ENCODE results near the gene SUPT20H. TPM values are rescaled to one million over a fixed set of nuclear protein-coding genes. Genes with fewer than 3 reads are reported as not detected.

The SUPT20H gene
- polyA plus RNA-seq, 3 donors, result 24.7 to 39.8 (median 35.5) TPM

- H3K27ac Mint-ChIP-seq, result no peak overlapping the region
- no peak overlapping the region for H3K4me3 Mint-ChIP-seq
- no CpG with 5 or more reads among the region's 1 CpG for WGBS (ENCODE audit: insufficient coverage)
- no peak overlapping the region for H2AFZ ChIP-seq (ENCODE audit: insufficient read depth, low read depth, low read length, poor library complexity, severe bottlenecking)
- peaks cover 73 to 86% of the 10 kb centered on the region in 2 donors for H3K36me3 ChIP-seq (replicated peaks in 1 of 2; ENCODE audit: control insufficient read depth in 1 of 2, insufficient read depth in 2 of 2, low read length in 2 of 2)
- H3K36me3 Mint-ChIP-seq, result peaks cover 52 to 69% of the 10 kb centered on the region in 2 donors
- peaks cover 29% of the 10 kb centered on the region for H3K79me2 ChIP-seq (ENCODE audit: insufficient read depth, low read length)
- no peaks in the 10 kb centered on the region for H3K9me3 ChIP-seq (replicated peaks in 1 of 2; ENCODE audit: control insufficient read depth in 1 of 2, insufficient read depth in 1 of 2, low read length in 2 of 2)
- H3K27me3 ChIP-seq (ENCODE audit: control insufficient read depth in 2 of 2, insufficient read depth in 2 of 2, low read length in 2 of 2), result no peaks in the 10 kb centered on the region
- no peak overlapping the region for H3K9ac ChIP-seq (ENCODE audit: insufficient read depth, low read length, poor library complexity, severe bottlenecking)
- H3K4me2 ChIP-seq (replicated peaks; ENCODE audit: extremely low read depth, low read length, poor library complexity, severe bottlenecking), result no peak overlapping the region
- no peak for DNase-seq
- TF ChIP-seq, protein P1, sequence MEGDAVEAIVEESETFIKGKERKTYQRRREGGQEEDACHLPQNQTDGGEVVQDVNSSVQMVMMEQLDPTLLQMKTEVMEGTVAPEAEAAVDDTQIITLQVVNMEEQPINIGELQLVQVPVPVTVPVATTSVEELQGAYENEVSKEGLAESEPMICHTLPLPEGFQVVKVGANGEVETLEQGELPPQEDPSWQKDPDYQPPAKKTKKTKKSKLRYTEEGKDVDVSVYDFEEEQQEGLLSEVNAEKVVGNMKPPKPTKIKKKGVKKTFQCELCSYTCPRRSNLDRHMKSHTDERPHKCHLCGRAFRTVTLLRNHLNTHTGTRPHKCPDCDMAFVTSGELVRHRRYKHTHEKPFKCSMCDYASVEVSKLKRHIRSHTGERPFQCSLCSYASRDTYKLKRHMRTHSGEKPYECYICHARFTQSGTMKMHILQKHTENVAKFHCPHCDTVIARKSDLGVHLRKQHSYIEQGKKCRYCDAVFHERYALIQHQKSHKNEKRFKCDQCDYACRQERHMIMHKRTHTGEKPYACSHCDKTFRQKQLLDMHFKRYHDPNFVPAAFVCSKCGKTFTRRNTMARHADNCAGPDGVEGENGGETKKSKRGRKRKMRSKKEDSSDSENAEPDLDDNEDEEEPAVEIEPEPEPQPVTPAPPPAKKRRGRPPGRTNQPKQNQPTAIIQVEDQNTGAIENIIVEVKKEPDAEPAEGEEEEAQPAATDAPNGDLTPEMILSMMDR (IDR thresholded peaks at IDR 0.05), result no peak
- intact Hi-C loops (cut with micrococcal nuclease), result no loop called here
- H3K27me3 Mint-ChIP-seq (ENCODE audit: low read depth in 3 of 3), result no peaks in the 10 kb centered on the region
- no peaks in the 10 kb centered on the region for H3K4me1 ChIP-seq (ENCODE audit: control insufficient read depth in 1 of 2, insufficient read depth in 2 of 2, low read length in 2 of 2)
- no peaks in the 10 kb centered on the region for H3K9me3 Mint-ChIP-seq
- no peak overlapping the region for H3K27ac ChIP-seq (ENCODE audit: low read depth in 1 of 2, low read length in 2 of 2)
- H3K4me1 Mint-ChIP-seq, result no peaks in the 10 kb centered on the region
- H4K20me1 ChIP-seq (ENCODE audit: insufficient read depth, low read length), result peaks cover 41% of the 10 kb centered on the region
- no peak overlapping the region for H3K4me3 ChIP-seq (replicated peaks in 1 of 3; ENCODE audit: low read depth in 2 of 3, low read length in 3 of 3)
Measured at GRCh38 chr13:37046062-37046461, 13.4 kb downstream of the SUPT20H start.

DNA sequence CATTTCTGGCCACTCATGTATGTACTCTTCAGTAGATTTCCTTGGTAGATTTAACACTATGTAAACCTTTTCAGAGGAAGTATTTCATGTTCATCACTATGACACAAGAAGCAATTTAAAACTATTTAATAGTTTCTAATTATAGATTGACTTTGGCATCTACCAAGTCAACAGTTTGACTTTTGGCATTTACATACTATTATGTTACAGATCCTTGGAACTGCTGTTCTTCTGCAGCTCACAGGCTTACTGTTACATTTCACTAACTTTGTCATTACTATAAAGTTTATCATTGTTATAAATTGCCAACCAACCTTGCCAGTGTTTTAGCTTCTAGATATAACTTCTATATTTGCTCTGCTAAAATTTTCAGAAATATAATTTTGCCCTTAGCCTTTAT lies 18.7 kb downstream of the SUPT20H start:
- H3K27me3 Mint-ChIP-seq (ENCODE audit: low read depth in 3 of 3), result no peaks in the 10 kb centered on the region
- no peaks in the 10 kb centered on the region for H3K27me3 ChIP-seq (ENCODE audit: control insufficient read depth in 2 of 2, insufficient read depth in 2 of 2, low read length in 2 of 2)
- H3K4me3 Mint-ChIP-seq, result no peak overlapping the region
- no peak overlapping the region for H3K9ac ChIP-seq (ENCODE audit: insufficient read depth, low read length, poor library complexity, severe bottlenecking)
- H4K20me1 ChIP-seq (ENCODE audit: insufficient read depth, low read length), result no peaks in the 10 kb centered on the region
- H3K4me3 ChIP-seq (replicated peaks in 1 of 3; ENCODE audit: low read depth in 2 of 3, low read length in 3 of 3), result no peak overlapping the region
- H3K9me3 ChIP-seq (replicated peaks in 1 of 2; ENCODE audit: control insufficient read depth in 1 of 2, insufficient read depth in 1 of 2, low read length in 2 of 2), result no peaks in the 10 kb centered on the region
- no peak overlapping the region for H2AFZ ChIP-seq (ENCODE audit: insufficient read depth, low read depth, low read length, poor library complexity, severe bottlenecking)
- H3K9me3 Mint-ChIP-seq, result no peaks in the 10 kb centered on the region
- H3K4me1 Mint-ChIP-seq, result no peaks in the 10 kb centered on the region
- TF ChIP-seq, protein P1 (IDR thresholded peaks at IDR 0.05), result no peak
- H3K27ac ChIP-seq (ENCODE audit: low read depth in 1 of 2, low read length in 2 of 2), result no peak overlapping the region
- H3K79me2 ChIP-seq (ENCODE audit: insufficient read depth, low read length), result peaks cover 5% of the 10 kb centered on the region
- H3K27ac Mint-ChIP-seq, result no peak overlapping the region
- intact Hi-C loops (cut with micrococcal nuclease), result no loop called here
- DNase-seq, result no peak
- no peak overlapping the region for H3K4me2 ChIP-seq (replicated peaks; ENCODE audit: extremely low read depth, low read length, poor library complexity, severe bottlenecking)
- peaks cover 96 to 97% of the 10 kb centered on the region in 2 donors for H3K36me3 ChIP-seq (replicated peaks in 1 of 2; ENCODE audit: control insufficient read depth in 1 of 2, insufficient read depth in 2 of 2, low read length in 2 of 2)
- peaks cover 76 to 86% of the 10 kb centered on the region in 2 donors for H3K36me3 Mint-ChIP-seq
- H3K4me1 ChIP-seq (ENCODE audit: control insufficient read depth in 1 of 2, insufficient read depth in 2 of 2, low read length in 2 of 2), result no peaks in the 10 kb centered on the region
